Gastrocnemius medialis (tissue), 4 donors: ENCODE data around the gene PIGH.

Source experiments
- POLR2A ChIP-seq, 2 donors: fragments of 450-650 bp; IDR thresholded peaks; one replicate each; pipeline ENCODE4 v1.6.1; 2017; ENCODE audit warnings: antibody characterized with exemption in 2 of 2, mild to moderate bottlenecking in 2 of 2, moderate library complexity in 2 of 2
- TF ChIP-seq, protein P1 (sequence below), 5 experiments: fragments of 450-650 bp in 3 of 5; fragments of 200-600 bp in 2 of 5; sonication (generic) in 2 of 5; IDR thresholded peaks in 4 of 5; conservative IDR thresholded peaks in 1 of 5; 1 replicate in 4 of 5; 2 replicates in 1 of 5; pipeline ENCODE4 v1.5.1; 2016 to 2019; ENCODE audit warnings: antibody characterized with exemption in 5 of 5, mild to moderate bottlenecking in 3 of 5, moderate library complexity in 3 of 5

DNA sequence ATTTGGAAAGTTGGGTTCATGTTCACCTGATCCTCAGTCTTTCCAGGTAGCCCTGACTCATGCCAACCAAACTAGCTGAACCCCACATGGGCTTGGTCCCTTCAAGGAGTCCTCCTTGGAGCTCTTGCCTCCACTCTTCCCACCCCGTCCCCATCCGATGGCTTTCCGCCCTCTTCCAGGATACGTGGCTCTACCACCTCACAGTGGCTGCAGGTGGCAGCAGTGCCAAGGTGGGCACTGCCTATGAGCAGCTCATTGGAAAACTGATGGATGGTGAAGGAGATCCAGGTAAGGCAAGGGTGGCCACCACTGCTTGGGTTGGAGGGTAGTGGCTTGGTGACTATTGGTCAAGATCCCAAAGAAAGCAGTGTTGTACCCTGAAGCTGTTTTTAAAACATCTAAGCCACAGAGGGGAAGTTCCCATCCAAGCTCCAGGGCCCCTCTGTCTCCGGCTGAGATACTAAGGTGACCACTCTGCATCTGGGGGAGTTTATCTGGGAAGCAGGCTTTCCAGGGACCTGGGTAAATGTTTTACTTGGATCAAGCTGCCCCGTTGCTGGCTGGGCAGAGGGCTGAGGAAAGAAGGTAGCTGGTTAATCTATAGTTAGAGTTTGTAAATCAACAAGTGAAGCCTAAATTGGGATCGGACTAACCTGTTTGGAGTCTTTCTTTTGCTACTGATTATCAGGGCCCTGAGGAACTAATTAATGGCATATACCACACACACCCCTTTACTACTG lies 23.7 kb downstream of the PIGH start:
- TF ChIP-seq, protein P1, sequence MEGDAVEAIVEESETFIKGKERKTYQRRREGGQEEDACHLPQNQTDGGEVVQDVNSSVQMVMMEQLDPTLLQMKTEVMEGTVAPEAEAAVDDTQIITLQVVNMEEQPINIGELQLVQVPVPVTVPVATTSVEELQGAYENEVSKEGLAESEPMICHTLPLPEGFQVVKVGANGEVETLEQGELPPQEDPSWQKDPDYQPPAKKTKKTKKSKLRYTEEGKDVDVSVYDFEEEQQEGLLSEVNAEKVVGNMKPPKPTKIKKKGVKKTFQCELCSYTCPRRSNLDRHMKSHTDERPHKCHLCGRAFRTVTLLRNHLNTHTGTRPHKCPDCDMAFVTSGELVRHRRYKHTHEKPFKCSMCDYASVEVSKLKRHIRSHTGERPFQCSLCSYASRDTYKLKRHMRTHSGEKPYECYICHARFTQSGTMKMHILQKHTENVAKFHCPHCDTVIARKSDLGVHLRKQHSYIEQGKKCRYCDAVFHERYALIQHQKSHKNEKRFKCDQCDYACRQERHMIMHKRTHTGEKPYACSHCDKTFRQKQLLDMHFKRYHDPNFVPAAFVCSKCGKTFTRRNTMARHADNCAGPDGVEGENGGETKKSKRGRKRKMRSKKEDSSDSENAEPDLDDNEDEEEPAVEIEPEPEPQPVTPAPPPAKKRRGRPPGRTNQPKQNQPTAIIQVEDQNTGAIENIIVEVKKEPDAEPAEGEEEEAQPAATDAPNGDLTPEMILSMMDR (IDR thresholded peaks at IDR 0.05 in 4 of 5, conservative IDR thresholded peaks at IDR 0.05 in 1 of 5) = no peak
- TF ChIP-seq POLR2A (IDR thresholded peaks at IDR 0.05) = no peak
